ENCODE data around the gene WDR90.

The WDR90 gene

GRCh38 chr16:628321-629061 is 20.7 kb upstream of the WDR90 start:
- H3K9ac ChIP-seq (ENCODE audit: low read length), result no peak overlapping the region
- no CpG with 5 or more reads among the region's 33 CpGs for WGBS (ENCODE audit: extremely low coverage, insufficient coverage, low lambda C conversion rate)
- DNase-seq, result no peak
- no peaks in the 10 kb centered on the region for H3K27me3 ChIP-seq (ENCODE audit: insufficient read depth, low read length, poor library complexity)
- no peak overlapping the region for H2BK5ac ChIP-seq (ENCODE audit: low read length)
- H3K4me2 ChIP-seq (ENCODE audit: low read length), result no peak overlapping the region
- H3K4ac ChIP-seq (ENCODE audit: low read depth, low read length), result no peak overlapping the region
- H2BK120ac ChIP-seq (ENCODE audit: low read depth, low read length), result no peak overlapping the region
- no peaks in the 10 kb centered on the region for H3K79me1 ChIP-seq (ENCODE audit: low read length)
- no peak overlapping the region for H3K56ac ChIP-seq (ENCODE audit: low read length)
- H3K23ac ChIP-seq (ENCODE audit: low read length), result no peak overlapping the region
- no peak overlapping the region for H2AK5ac ChIP-seq (ENCODE audit: low read length)
- H3K79me2 ChIP-seq (ENCODE audit: control insufficient read depth, insufficient read depth, low read length), result no peaks in the 10 kb centered on the region
- H4K5ac ChIP-seq (ENCODE audit: low read length), result no peak overlapping the region
- no peak overlapping the region for H3K18ac ChIP-seq (ENCODE audit: low read length)
- H3K4me1 ChIP-seq (ENCODE audit: control insufficient read depth, low read depth, low read length), result peaks cover 6% of the 10 kb centered on the region
- no peaks in the 10 kb centered on the region for H3K36me3 ChIP-seq (ENCODE audit: control insufficient read depth, insufficient read depth, low read length)
- no peak overlapping the region for H2BK15ac ChIP-seq (replicated peaks; ENCODE audit: low read depth)
- no peak overlapping the region for H3K4me3 ChIP-seq (ENCODE audit: low read length)
- H4K8ac ChIP-seq (ENCODE audit: low read depth, low read length), result no peak overlapping the region
- no peak overlapping the region for H3K27ac ChIP-seq (ENCODE audit: low read depth, low read length)

GRCh38 chr16:629185-629832 is 19.9 kb upstream of the WDR90 start:
- no peak overlapping the region for H3K23ac ChIP-seq (ENCODE audit: low read length)
- no peak overlapping the region for H3K4me2 ChIP-seq (ENCODE audit: low read length)
- H3K4ac ChIP-seq (ENCODE audit: low read depth, low read length), result no peak overlapping the region
- H2BK120ac ChIP-seq (ENCODE audit: low read depth, low read length), result no peak overlapping the region
- peaks cover 6% of the 10 kb centered on the region for H3K4me1 ChIP-seq (ENCODE audit: control insufficient read depth, low read depth, low read length)
- H3K56ac ChIP-seq (ENCODE audit: low read length), result no peak overlapping the region
- no peaks in the 10 kb centered on the region for H3K27me3 ChIP-seq (ENCODE audit: insufficient read depth, low read length, poor library complexity)
- no peaks in the 10 kb centered on the region for H3K36me3 ChIP-seq (ENCODE audit: control insufficient read depth, insufficient read depth, low read length)
- H4K5ac ChIP-seq (ENCODE audit: low read length), result no peak overlapping the region
- H2AK5ac ChIP-seq (ENCODE audit: low read length), result no peak overlapping the region
- WGBS (ENCODE audit: extremely low coverage, insufficient coverage, low lambda C conversion rate), result no CpG with 5 or more reads among the region's 29 CpGs
- no peak overlapping the region for H3K18ac ChIP-seq (ENCODE audit: low read length)
- H3K9ac ChIP-seq (ENCODE audit: low read length), result peak overlapping the region; percentile 6
- no peaks in the 10 kb centered on the region for H3K79me1 ChIP-seq (ENCODE audit: low read length)
- H4K8ac ChIP-seq (ENCODE audit: low read depth, low read length), result no peak overlapping the region
- H3K4me3 ChIP-seq (ENCODE audit: low read length), result no peak overlapping the region
- H3K79me2 ChIP-seq (ENCODE audit: control insufficient read depth, insufficient read depth, low read length), result no peaks in the 10 kb centered on the region
- H2BK5ac ChIP-seq (ENCODE audit: low read length), result no peak overlapping the region
- H2BK15ac ChIP-seq (replicated peaks; ENCODE audit: low read depth), result no peak overlapping the region
- DNase-seq, result no peak
- peak overlapping the region; percentile 41 for H3K27ac ChIP-seq (ENCODE audit: low read depth, low read length)

- peak overlapping the region; percentile 41 for H3K27ac ChIP-seq (ENCODE audit: low read depth, low read length)
- no peak overlapping the region for H4K8ac ChIP-seq (ENCODE audit: low read depth, low read length)
- no peaks in the 10 kb centered on the region for H3K79me2 ChIP-seq (ENCODE audit: control insufficient read depth, insufficient read depth, low read length)
- H3K18ac ChIP-seq (ENCODE audit: low read length), result no peak overlapping the region
- no CpG with 5 or more reads among the region's 11 CpGs for WGBS (ENCODE audit: extremely low coverage, insufficient coverage, low lambda C conversion rate)
- no peak overlapping the region for H2BK15ac ChIP-seq (replicated peaks; ENCODE audit: low read depth)
- no peak overlapping the region for H3K4me2 ChIP-seq (ENCODE audit: low read length)
- peak overlapping the region; percentile 22 for H3K9ac ChIP-seq (ENCODE audit: low read length)
- H3K23ac ChIP-seq (ENCODE audit: low read length), result no peak overlapping the region
- H3K36me3 ChIP-seq (ENCODE audit: control insufficient read depth, insufficient read depth, low read length), result no peaks in the 10 kb centered on the region
- H2BK120ac ChIP-seq (ENCODE audit: low read depth, low read length), result no peak overlapping the region
- H2AK5ac ChIP-seq (ENCODE audit: low read length), result no peak overlapping the region
- H2BK5ac ChIP-seq (ENCODE audit: low read length), result no peak overlapping the region
- H4K5ac ChIP-seq (ENCODE audit: low read length), result no peak overlapping the region
- peak; percentile 51 for DNase-seq
- H3K56ac ChIP-seq (ENCODE audit: low read length), result peak overlapping the region; percentile 77
- H3K27me3 ChIP-seq (ENCODE audit: insufficient read depth, low read length, poor library complexity), result no peaks in the 10 kb centered on the region
- no peaks in the 10 kb centered on the region for H3K79me1 ChIP-seq (ENCODE audit: low read length)
- H3K4me1 ChIP-seq (ENCODE audit: control insufficient read depth, low read depth, low read length), result peaks cover 6% of the 10 kb centered on the region
- H3K4ac ChIP-seq (ENCODE audit: low read depth, low read length), result no peak overlapping the region
- H3K4me3 ChIP-seq (ENCODE audit: low read length), result no peak overlapping the region
Measured at GRCh38 chr16:629833-630248, 19.3 kb upstream of the WDR90 start.

- H3K4me1 ChIP-seq (ENCODE audit: control insufficient read depth, low read depth, low read length), result peaks cover 6% of the 10 kb centered on the region
- H3K23ac ChIP-seq (ENCODE audit: low read length), result no peak overlapping the region
- H3K27me3 ChIP-seq (ENCODE audit: insufficient read depth, low read length, poor library complexity), result no peaks in the 10 kb centered on the region
- peak overlapping the region; percentile 4 for H3K4me2 ChIP-seq (ENCODE audit: low read length)
- H2BK120ac ChIP-seq (ENCODE audit: low read depth, low read length), result no peak overlapping the region
- H3K27ac ChIP-seq (ENCODE audit: low read depth, low read length), result peak overlapping the region; percentile 28
- H3K4me3 ChIP-seq (ENCODE audit: low read length), result no peak overlapping the region
- peak overlapping the region; percentile 45 for H3K9ac ChIP-seq (ENCODE audit: low read length)
- H3K18ac ChIP-seq (ENCODE audit: low read length), result no peak overlapping the region
- H3K56ac ChIP-seq (ENCODE audit: low read length), result peak overlapping the region; percentile 77
- no peaks in the 10 kb centered on the region for H3K36me3 ChIP-seq (ENCODE audit: control insufficient read depth, insufficient read depth, low read length)
- no peak overlapping the region for H2AK5ac ChIP-seq (ENCODE audit: low read length)
- no peak overlapping the region for H4K8ac ChIP-seq (ENCODE audit: low read depth, low read length)
- H4K5ac ChIP-seq (ENCODE audit: low read length), result no peak overlapping the region
- DNase-seq, result peak; percentile 8
- H2BK15ac ChIP-seq (replicated peaks; ENCODE audit: low read depth), result no peak overlapping the region
- H3K4ac ChIP-seq (ENCODE audit: low read depth, low read length), result no peak overlapping the region
- H2BK5ac ChIP-seq (ENCODE audit: low read length), result no peak overlapping the region
- no peaks in the 10 kb centered on the region for H3K79me1 ChIP-seq (ENCODE audit: low read length)
- no CpG with 5 or more reads among the region's 29 CpGs for WGBS (ENCODE audit: extremely low coverage, insufficient coverage, low lambda C conversion rate)
- no peaks in the 10 kb centered on the region for H3K79me2 ChIP-seq (ENCODE audit: control insufficient read depth, insufficient read depth, low read length)
Measured at GRCh38 chr16:630249-630814, 18.8 kb upstream of the WDR90 start.

- Histone ChIP-seq H3K36me3 (ENCODE audit: control insufficient read depth, insufficient read depth, low read length) (no peaks in the 10 kb centered on the region), H3K79me1 (ENCODE audit: low read length) (peaks cover 2% of the 10 kb centered on the region), H3K23ac (ENCODE audit: low read length) (peak within 1 kb of the TSS; percentile 66), H4K8ac (ENCODE audit: low read depth, low read length) (no peak within 1 kb of the TSS), H4K5ac (ENCODE audit: low read length) (no peak within 1 kb of the TSS), H3K4me1 (ENCODE audit: control insufficient read depth, low read depth, low read length) (peaks cover 6% of the 10 kb centered on the region), H2AK5ac (ENCODE audit: low read length) (no peak within 1 kb of the TSS), H3K27ac (ENCODE audit: low read depth, low read length) (peak within 1 kb of the TSS; percentile 28), H3K27me3 (ENCODE audit: insufficient read depth, low read length, poor library complexity) (no peaks in the 10 kb centered on the region), H3K4me3 (ENCODE audit: low read length) (no peak within 1 kb of the TSS), H3K9ac (ENCODE audit: low read length) (peak within 1 kb of the TSS; percentile 45), H3K4ac (ENCODE audit: low read depth, low read length) (no peak within 1 kb of the TSS), H3K4me2 (ENCODE audit: low read length) (peak within 1 kb of the TSS; percentile 31), H3K56ac (ENCODE audit: low read length) (peak within 1 kb of the TSS; percentile 77), H3K79me2 (ENCODE audit: control insufficient read depth, insufficient read depth, low read length) (no peaks in the 10 kb centered on the region), H2BK120ac (ENCODE audit: low read depth, low read length) (no peak within 1 kb of the TSS), H2BK15ac (replicated peaks; ENCODE audit: low read depth) (no peak within 1 kb of the TSS), H2BK5ac (ENCODE audit: low read length) (no peak within 1 kb of the TSS), H3K18ac (ENCODE audit: low read length) (peak within 1 kb of the TSS; percentile 11)
- DNase-seq, result peak; percentile 40
- no CpG with 5 or more reads among the region's 23 CpGs for WGBS (ENCODE audit: extremely low coverage, insufficient coverage, low lambda C conversion rate)
Measured at GRCh38 chr16:630815-631405, 18.3 kb upstream of the WDR90 start, which contains the start of gene WFIKKN1. Gene WFIKKN1 (plus strand): TSS chr16:630985. CDS start chr16:631254, 269 bp downstream.

All from mesendoderm (in vitro differentiated cells).